WTC11 (cell line): ENCODE data around the gene MTREX. TPM values are rescaled to one million over a fixed set of nuclear protein-coding genes. Genes with fewer than 3 reads are reported as not detected.

ENCODE experiments used
- ATAC-seq: fragments of 200-7000 bp; cut with Tn5 transposase; 2 replicates; pipeline ENCODE4 v1.10.0; 2021; ENCODE audit warnings: mild to moderate bottlenecking, moderate library complexity
- CTCF ChIA-PET: fragments of 300-600 bp; sonication (Branson Sonifier 250); formaldehyde crosslinking; loops from one replicate; lab custom pipeline; 2021; ENCODE audit warnings: antibody characterized with exemption; lab: Charles Lee
- POLR2A ChIA-PET: fragments of 350-600 bp; sonication (Branson Sonifier 250); formaldehyde crosslinking; loops from one replicate; lab custom pipeline; 2021; ENCODE audit warnings: antibody characterized with exemption; lab: Charles Lee
- DNase-seq: peaks from one replicate; pipeline ENCODE4 v3.0.0; 2021; ENCODE audit warnings: low spot score
- H3K27ac Mint-ChIP-seq: 2 replicates; pipeline ENCODE4 v1.8.0; 2021; ENCODE audit warnings: mixed read lengths
- H3K27me3 Mint-ChIP-seq: 2 replicates; pipeline ENCODE4 v1.8.0; 2021; ENCODE audit warnings: low read depth, mild to moderate bottlenecking, moderate library complexity, mixed read lengths
- H3K36me3 Mint-ChIP-seq: 2 replicates; pipeline ENCODE4 v1.8.0; 2021; ENCODE audit warnings: mixed read lengths
- H3K4me1 Mint-ChIP-seq: 2 replicates; pipeline ENCODE4 v1.8.0; 2022; ENCODE audit warnings: mixed read lengths
- H3K4me3 Mint-ChIP-seq: 2 replicates; pipeline ENCODE4 v1.8.0; 2021; ENCODE audit warnings: mild to moderate bottlenecking, moderate library complexity, mixed read lengths
- H3K9me3 Mint-ChIP-seq: 2 replicates; pipeline ENCODE4 v1.8.0; 2021; ENCODE audit warnings: mixed read lengths
- ARID4B ChIP-seq: sonication (generic); formaldehyde crosslinking; IDR thresholded peaks from 2 replicates; pipeline ENCODE4 v1.8.0; 2023; ENCODE audit warnings: missing genetic modification reagents, mild to moderate bottlenecking, borderline replicate concordance
- CBFB ChIP-seq: sonication (generic); formaldehyde crosslinking; IDR thresholded peaks from 2 replicates; pipeline ENCODE4 v1.8.1; 2022; ENCODE audit warnings: mild to moderate bottlenecking, low read depth, missing genetic modification reagents
- CDX4 ChIP-seq: fragments of 250-450 bp; sonication (Bioruptor Pico); IDR thresholded peaks from 2 replicates; pipeline ENCODE4 v1.9.0; 2021; ENCODE audit warnings: moderate library complexity, mild to moderate bottlenecking, inconsistent platforms, borderline replicate concordance
- ELF4 ChIP-seq: sonication (generic); formaldehyde crosslinking; IDR thresholded peaks from 2 replicates; pipeline ENCODE4 v1.8.1; 2022; ENCODE audit warnings: low read depth, mild to moderate bottlenecking, moderate library complexity, missing genetic modification reagents
- FOXK1 ChIP-seq: sonication (generic); formaldehyde crosslinking; IDR thresholded peaks from 2 replicates; pipeline ENCODE4 v1.8.0; 2022; ENCODE audit warnings: mild to moderate bottlenecking, moderate library complexity, missing genetic modification reagents
- GTF2I ChIP-seq: fragments of 250-450 bp; sonication (Bioruptor Pico); conservative IDR thresholded peaks from 2 replicates; pipeline ENCODE4 v1.4.0; 2021; ENCODE audit warnings: mild to moderate bottlenecking
- JAZF1 ChIP-seq: fragments of 250-450 bp; sonication (Bioruptor Pico); IDR thresholded peaks from 2 replicates; pipeline ENCODE4 v1.9.0; 2021; ENCODE audit warnings: moderate library complexity, mild to moderate bottlenecking, inconsistent platforms
- MYBL2 ChIP-seq: sonication (generic); formaldehyde crosslinking; IDR thresholded peaks from 2 replicates; pipeline ENCODE4 v1.8.1; 2023; ENCODE audit warnings: mild to moderate bottlenecking, moderate library complexity, missing genetic modification reagents
- NR1H2 ChIP-seq: sonication (generic); formaldehyde crosslinking; IDR thresholded peaks from 2 replicates; pipeline ENCODE4 v1.9.0; 2021; ENCODE audit warnings: mild to moderate bottlenecking, moderate library complexity, missing genetic modification reagents
- PRRX2 ChIP-seq: fragments of 250-450 bp; sonication (Bioruptor Pico); IDR thresholded peaks from 2 replicates; pipeline ENCODE4 v1.8.0; 2021; ENCODE audit warnings: mild to moderate bottlenecking
- SMAD3 ChIP-seq: sonication (generic); formaldehyde crosslinking; IDR thresholded peaks from 2 replicates; pipeline ENCODE4 v1.8.0; 2022; ENCODE audit warnings: missing genetic modification reagents, mild to moderate bottlenecking, borderline replicate concordance
- STAT6 ChIP-seq: sonication (generic); formaldehyde crosslinking; conservative IDR thresholded peaks from 2 replicates; pipeline ENCODE4 v1.8.1; 2023; ENCODE audit warnings: mild to moderate bottlenecking, low read depth, missing genetic modification reagents, moderate library complexity
- TEAD4 ChIP-seq: sonication (generic); formaldehyde crosslinking; IDR thresholded peaks from 2 replicates; pipeline ENCODE4 v1.8.0; 2022; ENCODE audit warnings: mild to moderate bottlenecking, missing genetic modification reagents
- ZMAT4 ChIP-seq: fragments of 250-450 bp; sonication (Bioruptor Pico); IDR thresholded peaks from 2 replicates; pipeline ENCODE4 v1.9.0; 2021; ENCODE audit warnings: mild to moderate bottlenecking
- ZNF138 ChIP-seq: sonication (generic); formaldehyde crosslinking; conservative IDR thresholded peaks from 2 replicates; pipeline ENCODE4 v1.8.1; 2022; ENCODE audit warnings: mild to moderate bottlenecking, moderate library complexity, missing genetic modification reagents
- ZNF219 ChIP-seq: sonication (generic); formaldehyde crosslinking; IDR thresholded peaks from 2 replicates; pipeline ENCODE4 v1.8.0; 2023; ENCODE audit warnings: missing genetic modification reagents, mild to moderate bottlenecking, borderline replicate concordance
- ZNF232 ChIP-seq: sonication (generic); formaldehyde crosslinking; IDR thresholded peaks from 2 replicates; pipeline ENCODE4 v1.8.0; 2022; ENCODE audit warnings: mild to moderate bottlenecking, missing genetic modification reagents
- ZNF671 ChIP-seq: fragments of 250-450 bp; sonication (Bioruptor Pico); IDR thresholded peaks from 2 replicates; pipeline ENCODE4 v1.8.0; 2021; ENCODE audit warnings: mild to moderate bottlenecking
- total RNA-seq: library from RNA; stranded (reverse); gene quantifications from 3 replicates; pipeline ENCODE4 v1.2.3, GENCODE V29; 2021
- TF ChIP-seq, protein P1 (sequence below): sonication (generic); formaldehyde crosslinking; IDR thresholded peaks from 2 replicates; pipeline ENCODE4 v1.8.0; 2023; ENCODE audit warnings: mild to moderate bottlenecking, missing genetic modification reagents
- TF ChIP-seq, protein P2 (sequence below): sonication (generic); formaldehyde crosslinking; IDR thresholded peaks from 2 replicates; pipeline ENCODE4 v1.8.0; 2022; ENCODE audit warnings: missing genetic modification reagents

Gene MTREX
- total RNA-seq, 1 experiment from 2014 or later = 110 TPM

GRCh38 chr5:55370291-55370925 is 62.6 kb downstream of the MTREX start:
- H3K4me3 Mint-ChIP-seq = no peak overlapping the region
- 0 out of 2 replicates have a peak, but pooled peaks cover 2% of the 10 kb centered on the region for H3K27me3 Mint-ChIP-seq
- ATAC-seq (no peak), DNase-seq (no peak)
- H3K9me3 Mint-ChIP-seq = peaks cover 31% of the 10 kb centered on the region
- POLR2A ChIA-PET = interaction anchor here (0.7 kb wide), 1 partner anchor 308 kb away, joined by 3 read pairs; no protein-coding TSS in a partner anchor
- no peaks in the 10 kb centered on the region for H3K4me1 Mint-ChIP-seq
- H3K27ac Mint-ChIP-seq = no peak overlapping the region
- H3K36me3 Mint-ChIP-seq = peaks cover 70% of the 10 kb centered on the region
- CTCF ChIA-PET = no interaction called here
- TF ChIP-seq STAT6 (CRISPR knock-in tag) (no peak), SMAD3 (no peak), ELF4 (no peak), CDX4 (CRISPR knock-in tag) (no peak), ZNF232 (CRISPR knock-in tag) (no peak), ZMAT4 (CRISPR knock-in tag) (no peak)

GRCh38 chr5:55371145-55371544 is 63.4 kb downstream of the MTREX start:
- H3K36me3 Mint-ChIP-seq = peaks cover 78% of the 10 kb centered on the region
- no peak for ATAC-seq
- POLR2A ChIA-PET = no interaction called here
- H3K4me1 Mint-ChIP-seq = no peaks in the 10 kb centered on the region
- H3K4me3 Mint-ChIP-seq = no peak overlapping the region
- DNase-seq = no peak
- no peak overlapping the region for H3K27ac Mint-ChIP-seq
- CTCF ChIA-PET = no interaction called here
- peaks cover 39% of the 10 kb centered on the region for H3K9me3 Mint-ChIP-seq
- H3K27me3 Mint-ChIP-seq = 0 out of 2 replicates have a peak, but pooled peaks cover 2% of the 10 kb centered on the region
- TF ChIP-seq GTF2I (CRISPR knock-in tag) = no peak
- TF ChIP-seq ZNF138 (CRISPR knock-in tag) = no peak
- no peak for TF ChIP-seq TEAD4 (CRISPR knock-in tag)
- TF ChIP-seq MYBL2 (CRISPR knock-in tag) = no peak
- TF ChIP-seq CBFB (CRISPR knock-in tag) = no peak
- no peak for TF ChIP-seq ZNF671 (CRISPR knock-in tag)
- TF ChIP-seq, protein P1, sequence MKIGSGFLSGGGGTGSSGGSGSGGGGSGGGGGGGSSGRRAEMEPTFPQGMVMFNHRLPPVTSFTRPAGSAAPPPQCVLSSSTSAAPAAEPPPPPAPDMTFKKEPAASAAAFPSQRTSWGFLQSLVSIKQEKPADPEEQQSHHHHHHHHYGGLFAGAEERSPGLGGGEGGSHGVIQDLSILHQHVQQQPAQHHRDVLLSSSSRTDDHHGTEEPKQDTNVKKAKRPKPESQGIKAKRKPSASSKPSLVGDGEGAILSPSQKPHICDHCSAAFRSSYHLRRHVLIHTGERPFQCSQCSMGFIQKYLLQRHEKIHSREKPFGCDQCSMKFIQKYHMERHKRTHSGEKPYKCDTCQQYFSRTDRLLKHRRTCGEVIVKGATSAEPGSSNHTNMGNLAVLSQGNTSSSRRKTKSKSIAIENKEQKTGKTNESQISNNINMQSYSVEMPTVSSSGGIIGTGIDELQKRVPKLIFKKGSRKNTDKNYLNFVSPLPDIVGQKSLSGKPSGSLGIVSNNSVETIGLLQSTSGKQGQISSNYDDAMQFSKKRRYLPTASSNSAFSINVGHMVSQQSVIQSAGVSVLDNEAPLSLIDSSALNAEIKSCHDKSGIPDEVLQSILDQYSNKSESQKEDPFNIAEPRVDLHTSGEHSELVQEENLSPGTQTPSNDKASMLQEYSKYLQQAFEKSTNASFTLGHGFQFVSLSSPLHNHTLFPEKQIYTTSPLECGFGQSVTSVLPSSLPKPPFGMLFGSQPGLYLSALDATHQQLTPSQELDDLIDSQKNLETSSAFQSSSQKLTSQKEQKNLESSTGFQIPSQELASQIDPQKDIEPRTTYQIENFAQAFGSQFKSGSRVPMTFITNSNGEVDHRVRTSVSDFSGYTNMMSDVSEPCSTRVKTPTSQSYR = no peak
- TF ChIP-seq ELF4 = no peak
- TF ChIP-seq JAZF1 (CRISPR knock-in tag) = no peak
- no peak for TF ChIP-seq ARID4B (CRISPR knock-in tag)
- no peak for TF ChIP-seq NR1H2 (CRISPR knock-in tag)
- no peak for TF ChIP-seq ZNF219 (CRISPR knock-in tag)
- TF ChIP-seq, protein P2, sequence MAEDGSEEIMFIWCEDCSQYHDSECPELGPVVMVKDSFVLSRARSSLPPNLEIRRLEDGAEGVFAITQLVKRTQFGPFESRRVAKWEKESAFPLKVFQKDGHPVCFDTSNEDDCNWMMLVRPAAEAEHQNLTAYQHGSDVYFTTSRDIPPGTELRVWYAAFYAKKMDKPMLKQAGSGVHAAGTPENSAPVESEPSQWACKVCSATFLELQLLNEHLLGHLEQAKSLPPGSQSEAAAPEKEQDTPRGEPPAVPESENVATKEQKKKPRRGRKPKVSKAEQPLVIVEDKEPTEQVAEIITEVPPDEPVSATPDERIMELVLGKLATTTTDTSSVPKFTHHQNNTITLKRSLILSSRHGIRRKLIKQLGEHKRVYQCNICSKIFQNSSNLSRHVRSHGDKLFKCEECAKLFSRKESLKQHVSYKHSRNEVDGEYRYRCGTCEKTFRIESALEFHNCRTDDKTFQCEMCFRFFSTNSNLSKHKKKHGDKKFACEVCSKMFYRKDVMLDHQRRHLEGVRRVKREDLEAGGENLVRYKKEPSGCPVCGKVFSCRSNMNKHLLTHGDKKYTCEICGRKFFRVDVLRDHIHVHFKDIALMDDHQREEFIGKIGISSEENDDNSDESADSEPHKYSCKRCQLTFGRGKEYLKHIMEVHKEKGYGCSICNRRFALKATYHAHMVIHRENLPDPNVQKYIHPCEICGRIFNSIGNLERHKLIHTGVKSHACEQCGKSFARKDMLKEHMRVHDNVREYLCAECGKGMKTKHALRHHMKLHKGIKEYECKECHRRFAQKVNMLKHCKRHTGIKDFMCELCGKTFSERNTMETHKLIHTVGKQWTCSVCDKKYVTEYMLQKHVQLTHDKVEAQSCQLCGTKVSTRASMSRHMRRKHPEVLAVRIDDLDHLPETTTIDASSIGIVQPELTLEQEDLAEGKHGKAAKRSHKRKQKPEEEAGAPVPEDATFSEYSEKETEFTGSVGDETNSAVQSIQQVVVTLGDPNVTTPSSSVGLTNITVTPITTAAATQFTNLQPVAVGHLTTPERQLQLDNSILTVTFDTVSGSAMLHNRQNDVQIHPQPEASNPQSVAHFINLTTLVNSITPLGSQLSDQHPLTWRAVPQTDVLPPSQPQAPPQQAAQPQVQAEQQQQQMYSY = no peak
- TF ChIP-seq FOXK1 = no peak
- no peak for TF ChIP-seq SMAD3
- TF ChIP-seq PRRX2 (CRISPR knock-in tag) = no peak
